Measurements from ENCODE around the gene NTN1.

GRCh38 chr17:9271989-9272388 is 250.7 kb downstream of the NTN1 start:
- TF ChIP-seq CTCF (IDR thresholded peaks at IDR 0.05) (no peak), POLR2A (IDR thresholded peaks at IDR 0.05) (no peak)

All from gastroesophageal sphincter (tissue), 3 donors.